Stimulated activated CD4-positive, alpha-beta T cell treated with anti-CD3 and anti-CD28 coated beads, Interleukin-4, amount 100 ng/mL, for 1 hour (primary cell): ENCODE data around the gene COG4.
A peak's percentile ranks its signal among the peaks of the same experiment; 100 is the strongest.

Experiments
- DNase-seq: peaks from one replicate; pipeline ENCODE4 v3.0.0-alpha.2; 2020

Gene COG4

GRCh38 chr16:70430667-70431536 is 92.5 kb downstream of the COG4 start:
- peak; percentile 62 for DNase-seq
